Muscle of leg (tissue), 11 donors: Measurements from ENCODE around the gene APOBEC3F. TPM values are rescaled to one million over a fixed set of nuclear protein-coding genes. Genes with fewer than 3 reads are reported as not detected.
"Not testable (repeated sequence)": the region's sequence is repeated elsewhere in the genome, so short reads cannot be mapped to it uniquely, and the experiment has no call there.

Experiments used
- DNase-seq: peaks from one replicate; pipeline ENCODE4 v3.0.0; 2013
- H3K27ac ChIP-seq: one replicate; pipeline ENCODE4 v1.5.1; 2013; ENCODE audit warnings: mild to moderate bottlenecking, low read length, control low read depth
- H3K27me3 ChIP-seq: one replicate; pipeline ENCODE4 v1.6.1; 2013; ENCODE audit warnings: low read length; ENCODE audit not compliant: control insufficient read depth, insufficient read depth
- H3K36me3 ChIP-seq: one replicate; pipeline ENCODE4 v1.6.1; 2013; ENCODE audit warnings: low read length; ENCODE audit not compliant: control insufficient read depth, insufficient read depth
- H3K4me1 ChIP-seq: one replicate; pipeline ENCODE4 v1.6.1; 2013; ENCODE audit warnings: low read length; ENCODE audit not compliant: control insufficient read depth, insufficient read depth
- H3K4me3 ChIP-seq: one replicate; pipeline ENCODE4 v1.5.1; 2013; ENCODE audit warnings: low read length, control low read depth
- H3K9me3 ChIP-seq: replicated peaks from 2 replicates; pipeline ENCODE4 v1.6.1; 2013; ENCODE audit warnings: low read depth, low read length; ENCODE audit not compliant: control insufficient read depth
- WGBS: methylation state at CpG from one replicate; pipeline ENCODE4 v1.1.5; 2013; ENCODE audit warnings: missing lambda C conversion rate; ENCODE audit not compliant: insufficient coverage; 5-methylcytosine and 5-hydroxymethylcytosine counted together
- polyA plus RNA-seq, 8 donors: library from polyadenylated mRNA; unstranded; fragments of 120-200 nt; gene quantifications; one replicate each; pipeline versions ENCODE4 v1.2.1 to v1.2.3, GENCODE V29; 2013; ENCODE audit warnings: inconsistent platforms in 1 of 8, low replicate concordance in 1 of 8; ENCODE audit not compliant: insufficient read length in 8 of 8, insufficient read depth in 1 of 8
- total RNA-seq: library from RNA; stranded (reverse); fragments of 120-200 nt; gene quantifications from one replicate; pipeline ENCODE4 v1.2.4, GENCODE V29; 2013

APOBEC3F gene
- total and polyA plus RNA-seq, 9 donors, result 2.7 to 4.6 (median 3.2) TPM

- Histone ChIP-seq H3K9me3 (no peaks in the 10 kb centered on the region), H3K27ac (no peak overlapping the region), H3K36me3 (no peaks in the 10 kb centered on the region), H3K4me3 (no peak overlapping the region), H3K4me1 (no peaks in the 10 kb centered on the region), H3K27me3 (no peaks in the 10 kb centered on the region)
- DNase-seq, result no peak
- 67% methylated on average over 1 of the region's 4 CpGs for WGBS
Measured at GRCh38 chr22:39027717-39028116, 12.9 kb upstream of the APOBEC3F start.

GRCh38 chr22:39028281-39028680, 12.4 kb upstream of the APOBEC3F start:
- 67% methylated on average over 7 of the region's 11 CpGs for WGBS
- no peaks in the 10 kb centered on the region for H3K36me3 ChIP-seq

GRCh38 chr22:39029227-39029626, 11.4 kb upstream of the APOBEC3F start:
- no peaks in the 10 kb centered on the region for H3K36me3 ChIP-seq
- WGBS, result 89% methylated on average over 10 of the region's 13 CpGs
- H3K27me3 ChIP-seq, result no peaks in the 10 kb centered on the region

More at GRCh38 chr22:39028281-39028680, 12.4 kb upstream of the APOBEC3F start:
- Histone ChIP-seq H3K27me3 (no peaks in the 10 kb centered on the region), H3K4me3 (no peak overlapping the region), H3K27ac (no peak overlapping the region), H3K4me1 (no peaks in the 10 kb centered on the region), H3K9me3 (no peaks in the 10 kb centered on the region)
- DNase-seq, result no peak

GRCh38 chr22:39030705-39031104, 10.0 kb upstream of the APOBEC3F start:
- no peaks in the 10 kb centered on the region for H3K4me1 ChIP-seq
- WGBS, result 83% methylated on average over 12 of the region's 14 CpGs
- no peaks in the 10 kb centered on the region for H3K9me3 ChIP-seq
- H3K36me3 ChIP-seq, result no peaks in the 10 kb centered on the region
- no peak overlapping the region for H3K27ac ChIP-seq
- DNase-seq, result no peak
- no peak overlapping the region for H3K4me3 ChIP-seq
- no peaks in the 10 kb centered on the region for H3K27me3 ChIP-seq

More at GRCh38 chr22:39029227-39029626, 11.4 kb upstream of the APOBEC3F start:
- Histone ChIP-seq H3K9me3 (no peaks in the 10 kb centered on the region), H3K27ac (no peak overlapping the region), H3K4me1 (no peaks in the 10 kb centered on the region), H3K4me3 (no peak overlapping the region)
- no peak for DNase-seq

GRCh38 chr22:39031434-39032295, 9.0 kb upstream of the APOBEC3F start:
- H3K9me3 ChIP-seq, H3K27me3 ChIP-seq, H3K27ac ChIP-seq, H3K4me1 ChIP-seq, DNase-seq, H3K4me3 ChIP-seq, H3K36me3 ChIP-seq: not testable (repeated sequence)
- WGBS, result 40% methylated on average over 10 of the region's 18 CpGs

GRCh38 chr22:39037071-39037470, 3.6 kb upstream of the APOBEC3F start:
- H3K9me3 ChIP-seq, H3K27ac ChIP-seq, H3K4me3 ChIP-seq, H3K4me1 ChIP-seq, DNase-seq, H3K36me3 ChIP-seq, H3K27me3 ChIP-seq: not testable (repeated sequence)
- WGBS, result 20% methylated on average over 1 of the region's 2 CpGs

- H3K27ac ChIP-seq, result no peak overlapping the region
- H3K4me1 ChIP-seq, result peaks cover 4% of the 10 kb centered on the region
- no peak for DNase-seq
- no peak overlapping the region for H3K4me3 ChIP-seq
- no peaks in the 10 kb centered on the region for H3K27me3 ChIP-seq
- H3K36me3 ChIP-seq, result peaks cover 2% of the 10 kb centered on the region
- no peaks in the 10 kb centered on the region for H3K9me3 ChIP-seq
- 80% methylated on average over 8 of the region's 19 CpGs for WGBS
Measured at GRCh38 chr22:39039306-39040126, 1.1 kb upstream of the APOBEC3F start.

- not testable (repeated sequence) for H3K9me3 ChIP-seq, H3K4me1 ChIP-seq, H3K27me3 ChIP-seq, H3K36me3 ChIP-seq, DNase-seq, H3K27ac ChIP-seq
- peak overlapping the region; percentile 55 for H3K4me3 ChIP-seq
- WGBS, result 59% methylated on average over 2 of the region's 14 CpGs
Measured at GRCh38 chr22:39040155-39040537, 518 bp upstream of the APOBEC3F start.

- 100% methylated on average over 1 of the region's 7 CpGs for WGBS
Measured at GRCh38 chr22:39041908-39042307, 1.2 kb downstream of the APOBEC3F start.

GRCh38 chr22:39043063-39043462, 2.4 kb downstream of the APOBEC3F start:
- not testable (repeated sequence) for H3K27ac ChIP-seq, H3K27me3 ChIP-seq, H3K4me3 ChIP-seq, H3K36me3 ChIP-seq, H3K9me3 ChIP-seq, DNase-seq, H3K4me1 ChIP-seq
- WGBS, result no CpG with 5 or more reads among the region's 18 CpGs

More at GRCh38 chr22:39041908-39042307, 1.2 kb downstream of the APOBEC3F start:
- Histone ChIP-seq H3K9me3 (no peaks in the 10 kb centered on the region), H3K4me3 (no peak overlapping the region), H3K27ac (no peak overlapping the region), H3K36me3 (peaks cover 2% of the 10 kb centered on the region), H3K4me1 (peaks cover 4% of the 10 kb centered on the region), H3K27me3 (no peaks in the 10 kb centered on the region)
- no peak for DNase-seq
